DMS153 treated with DMSO at 0.1 percent for 48 hours (cell line): Measurements from ENCODE around the gene EVC2.

Experiments
- DNase-seq: peaks from one replicate; lab custom pipeline; 2025; ENCODE audit not compliant: unreplicated experiment; lab: John Stamatoyannopoulos, UW

Gene EVC2

GRCh38 chr4:5715357-5715756 lies 7.0 kb upstream of the EVC2 start:
- DNase-seq = no peak

GRCh38 chr4:5713861-5714260 lies 5.5 kb upstream of the EVC2 start:
- DNase-seq = no peak

GRCh38 chr4:5712931-5713330 lies 4.6 kb upstream of the EVC2 start:
- DNase-seq = no peak

- no peak for DNase-seq
Observed at GRCh38 chr4:5712517-5712916, 4.2 kb upstream of the EVC2 start.

- DNase-seq = no peak
Observed at GRCh38 chr4:5711479-5712184, 3.3 kb upstream of the EVC2 start.

GRCh38 chr4:5710961-5711478 lies 2.7 kb upstream of the EVC2 start, which contains the start of gene EVC:
EVC (plus strand) TSS chr4:5711201; CDS start chr4:5711381, 180 bp downstream.
- no peak for DNase-seq

- DNase-seq = no peak
Observed at GRCh38 chr4:5710065-5710960, 2.0 kb upstream of the EVC2 start.

GRCh38 chr4:5709207-5709575 lies 832 bp upstream of the EVC2 start:
- no peak for DNase-seq

- no peak for DNase-seq
Observed at GRCh38 chr4:5707778-5708448, 446 bp downstream of the EVC2 start.

GRCh38 chr4:5707366-5707765 lies 993 bp downstream of the EVC2 start:
- no peak for DNase-seq

GRCh38 chr4:5706486-5707290 lies 1.7 kb downstream of the EVC2 start:
- no peak for DNase-seq

- no peak for DNase-seq
Observed at GRCh38 chr4:5705647-5706320, 2.6 kb downstream of the EVC2 start.

GRCh38 chr4:5704276-5704675 lies 4.1 kb downstream of the EVC2 start:
- no peak for DNase-seq

- no peak for DNase-seq
Observed at GRCh38 chr4:5703831-5704230, 4.5 kb downstream of the EVC2 start.

GRCh38 chr4:5701971-5702370 lies 6.4 kb downstream of the EVC2 start:
- no peak for DNase-seq

- no peak for DNase-seq
Observed at GRCh38 chr4:5700459-5700858, 7.9 kb downstream of the EVC2 start.

- no peak for DNase-seq
Observed at GRCh38 chr4:5696341-5696740, 12.0 kb downstream of the EVC2 start.

GRCh38 chr4:5693871-5694270 lies 14.5 kb downstream of the EVC2 start:
- DNase-seq = no peak

- DNase-seq = no peak
Observed at GRCh38 chr4:5691491-5692132, 16.7 kb downstream of the EVC2 start.

- no peak for DNase-seq
Observed at GRCh38 chr4:5689065-5689464, 19.3 kb downstream of the EVC2 start.
